Activated CD4-positive, alpha-beta T cell treated with anti-CD3 and anti-CD28 coated beads for 48 hours (primary cell): ENCODE data around the gene FHOD1.

Experiments used
- DNase-seq: peaks from one replicate; pipeline ENCODE4 v3.0.0-alpha.2; 2020

The FHOD1 gene

DNA sequence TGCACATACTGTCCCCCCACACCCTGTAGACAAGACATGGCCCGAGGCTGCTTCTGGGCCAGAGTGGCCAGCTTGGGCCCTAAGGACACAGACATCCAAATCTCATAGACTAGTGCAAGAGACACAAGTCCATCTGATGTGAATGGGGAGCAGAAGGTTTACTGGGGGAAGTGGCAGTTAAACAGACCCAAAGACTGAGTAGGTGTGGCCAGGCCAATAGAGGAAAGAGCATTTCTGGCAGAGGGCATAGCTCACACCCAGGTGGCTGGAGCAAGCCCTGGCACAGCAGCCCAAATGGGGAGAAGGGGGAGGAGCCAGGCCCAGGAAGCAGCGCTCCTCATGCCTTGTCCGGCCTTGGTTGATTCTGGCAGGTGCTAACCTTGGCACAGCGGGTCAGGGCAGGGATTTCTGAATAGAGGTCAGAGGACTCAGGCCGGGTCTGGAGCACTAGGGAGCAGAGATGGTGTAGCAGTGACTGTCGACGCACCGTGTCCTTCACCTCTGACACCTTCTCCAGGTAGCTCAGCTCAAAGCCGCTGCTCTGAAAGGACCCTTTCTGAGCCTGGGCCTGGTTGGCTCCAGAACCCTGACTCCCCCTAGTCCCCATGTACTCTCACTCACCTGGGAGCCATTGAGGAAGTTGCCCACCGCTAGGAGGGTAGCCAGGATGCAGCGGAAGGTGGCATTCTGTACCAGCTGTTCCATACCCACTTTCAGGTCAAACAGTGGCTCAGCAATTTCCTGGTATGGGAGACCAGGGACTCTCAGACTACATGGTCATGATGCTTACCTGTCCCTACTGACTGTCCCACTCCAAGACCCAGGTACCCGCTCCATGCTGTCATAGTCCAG, 16.2 kb downstream of the FHOD1 start:
- no peak for DNase-seq

DNA sequence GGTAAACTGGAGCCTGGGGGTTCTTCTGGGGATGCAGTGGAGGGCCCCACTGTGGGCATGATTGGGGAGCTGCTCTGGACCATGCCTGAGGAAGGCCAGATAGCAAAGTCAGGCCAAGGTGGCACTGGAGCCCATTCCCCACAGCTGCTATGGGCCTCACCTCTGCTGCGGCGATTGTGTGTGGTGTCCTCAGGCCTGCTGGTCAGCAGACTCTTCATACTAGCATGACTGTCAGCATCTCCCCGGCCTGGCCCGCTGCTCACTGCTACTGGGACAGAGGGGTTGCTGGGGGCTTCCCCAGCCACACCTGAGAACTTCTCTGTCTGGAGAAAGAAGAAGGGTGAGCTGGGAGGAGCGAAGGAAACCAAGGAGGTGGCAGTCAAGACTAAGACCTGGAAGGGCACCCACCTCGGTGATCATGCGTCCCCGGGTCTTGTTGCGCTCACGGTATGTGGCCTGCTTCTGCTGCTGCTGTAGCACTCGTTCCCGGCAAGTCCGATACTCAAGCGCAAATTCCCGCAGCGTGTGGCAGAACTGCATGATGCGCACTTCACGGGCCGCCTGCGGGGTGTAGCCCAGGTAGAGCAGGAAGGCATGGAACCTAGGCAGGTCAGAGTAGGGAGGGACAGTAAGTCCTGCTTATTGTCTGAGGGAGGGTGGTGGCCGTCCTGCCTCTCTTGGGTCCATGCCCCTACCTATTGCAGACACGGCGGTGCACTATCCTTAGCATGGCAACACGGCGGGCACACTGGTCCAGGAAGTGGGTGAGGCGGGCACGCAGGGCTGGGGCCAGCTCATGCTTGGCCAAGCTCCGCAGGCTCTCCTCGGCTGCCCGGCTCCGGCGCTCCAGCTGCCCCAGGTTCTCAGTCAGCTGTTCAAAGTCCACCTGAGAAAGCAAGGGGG, 17.1 kb downstream of the FHOD1 start:
- DNase-seq: no peak

DNA sequence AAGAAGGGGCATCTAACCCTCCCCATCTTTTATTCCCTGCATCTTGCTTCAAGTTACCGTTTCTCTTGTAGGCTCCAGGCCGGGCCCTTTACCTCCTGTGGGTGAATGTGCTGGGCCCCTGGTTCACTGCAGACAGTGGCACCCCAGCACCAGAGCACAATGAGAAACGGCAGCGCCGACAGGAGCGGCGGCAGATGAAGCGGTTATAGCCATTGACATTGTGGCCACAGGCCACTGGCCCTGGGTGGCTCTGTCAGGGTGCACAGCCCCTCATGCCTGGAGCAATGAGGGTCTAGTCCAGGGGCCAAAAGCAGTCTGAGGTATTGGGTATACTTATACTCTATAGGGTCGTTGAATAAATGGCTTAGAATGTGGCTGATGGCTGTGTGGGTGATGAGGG, 18.4 kb downstream of the FHOD1 start:
- no peak for DNase-seq

GRCh38 chr16:67228034-67228785, 19.1 kb downstream of the FHOD1 start:
- no peak for DNase-seq

DNA sequence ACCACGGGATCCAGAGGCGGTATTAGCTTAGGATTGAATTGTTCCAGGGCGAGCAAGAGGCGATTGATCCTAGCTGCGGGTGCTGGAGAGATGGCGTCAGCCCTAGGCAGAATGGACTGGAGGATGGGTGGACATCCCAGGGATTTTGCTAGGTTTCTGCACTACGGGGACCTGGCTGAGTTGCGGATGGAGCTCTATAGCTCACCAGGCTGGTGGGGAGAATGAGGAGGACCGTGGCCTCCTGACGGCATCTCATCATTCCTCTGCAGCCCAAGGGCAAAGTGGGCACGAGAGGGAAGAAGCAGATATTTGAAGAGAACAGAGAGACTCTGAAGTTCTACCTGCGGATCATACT, 19.7 kb downstream of the FHOD1 start:
- no peak for DNase-seq

DNA sequence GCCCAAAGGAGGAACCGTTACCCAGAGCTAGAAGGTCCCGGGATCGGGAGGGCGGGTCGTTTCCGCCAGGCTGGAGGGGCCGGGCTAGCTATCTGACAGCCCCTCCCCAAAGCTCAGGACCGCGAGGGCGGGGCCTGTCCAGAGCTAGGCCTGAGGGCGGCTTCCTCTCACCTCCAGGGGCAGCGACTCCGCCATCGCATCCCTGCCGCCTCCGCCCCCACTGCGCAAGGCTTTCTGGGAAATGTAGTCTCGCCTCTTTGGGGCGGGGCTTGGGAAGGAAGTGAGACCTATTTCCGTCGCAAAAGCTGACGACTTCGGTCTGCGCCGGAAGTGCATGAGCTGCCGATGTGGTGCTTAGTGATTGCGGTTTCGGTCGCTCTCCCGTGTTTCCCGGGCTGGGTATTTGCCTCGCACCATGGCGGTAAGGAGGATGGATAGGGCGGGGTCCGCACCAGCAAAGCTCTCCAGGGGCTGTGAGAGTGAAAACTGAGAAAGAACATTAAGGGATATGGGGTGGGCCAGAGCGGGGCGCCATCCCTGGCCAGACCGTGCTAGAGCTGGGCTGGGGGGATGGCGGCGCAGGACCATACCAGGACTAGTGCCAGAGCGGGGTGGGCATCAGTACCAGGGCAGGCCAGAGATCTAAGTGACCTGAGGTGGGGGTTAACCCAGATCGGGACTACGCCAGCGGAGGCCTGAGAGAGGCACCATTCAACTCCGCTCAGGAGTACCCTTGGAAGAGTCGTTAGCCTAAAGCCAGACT, 20.3 kb downstream of the FHOD1 start, which contains the start of gene TMEM208:
TSS of gene TMEM208 (plus strand) at position 327 of the 763 bp plus-strand sequence. CDS start at position 416, 89 bp downstream.
- DNase-seq: peak; percentile 99

DNA sequence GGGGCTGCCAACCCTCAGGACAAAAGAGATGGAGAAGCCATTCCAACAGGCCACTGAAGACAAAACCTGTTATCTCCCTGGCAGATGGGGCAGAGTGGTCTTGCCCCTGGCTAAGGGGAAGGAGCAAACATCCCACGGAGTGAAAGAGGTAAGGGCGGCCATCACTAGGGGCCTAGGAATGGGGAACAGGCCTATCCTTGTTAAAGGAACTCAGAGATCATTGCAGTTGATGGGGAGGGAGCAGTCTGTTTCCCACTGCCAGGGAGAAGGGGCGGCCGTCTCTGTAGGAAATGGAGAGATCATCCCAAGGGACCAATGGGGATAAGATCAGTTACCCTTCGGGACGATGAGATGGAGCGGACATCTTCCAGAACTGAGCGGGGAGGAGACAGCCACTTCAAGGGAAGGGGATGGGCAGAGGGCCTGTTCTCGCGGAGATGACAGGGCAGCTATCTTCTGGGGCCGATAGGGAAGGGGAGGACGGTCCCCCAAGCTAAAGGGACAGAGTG, 20.9 kb downstream of the FHOD1 start:
- no peak for DNase-seq

DNA sequence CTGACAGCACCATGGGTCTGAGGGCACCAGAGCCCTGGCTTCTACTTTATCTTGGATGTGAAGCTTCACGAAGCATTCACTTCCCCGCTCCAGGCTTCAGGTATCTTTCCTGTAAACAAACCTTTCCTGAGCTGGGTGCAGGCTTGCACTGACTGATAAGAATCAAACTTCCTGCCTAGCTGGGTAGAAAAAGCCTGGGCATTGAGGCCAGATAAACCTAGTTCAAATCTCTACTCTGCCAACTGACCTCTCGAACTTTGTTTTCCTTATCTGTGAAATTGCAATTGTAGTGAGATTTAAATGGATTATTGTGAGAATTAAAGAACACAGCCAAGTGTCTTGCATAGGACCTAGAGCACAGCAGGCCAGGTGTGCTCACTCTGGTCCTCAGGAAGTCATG, 23.3 kb downstream of the FHOD1 start:
- DNase-seq: no peak

- DNase-seq: no peak
Observed at GRCh38 chr16:67216612-67217490, 30.4 kb downstream of the FHOD1 start.

DNA sequence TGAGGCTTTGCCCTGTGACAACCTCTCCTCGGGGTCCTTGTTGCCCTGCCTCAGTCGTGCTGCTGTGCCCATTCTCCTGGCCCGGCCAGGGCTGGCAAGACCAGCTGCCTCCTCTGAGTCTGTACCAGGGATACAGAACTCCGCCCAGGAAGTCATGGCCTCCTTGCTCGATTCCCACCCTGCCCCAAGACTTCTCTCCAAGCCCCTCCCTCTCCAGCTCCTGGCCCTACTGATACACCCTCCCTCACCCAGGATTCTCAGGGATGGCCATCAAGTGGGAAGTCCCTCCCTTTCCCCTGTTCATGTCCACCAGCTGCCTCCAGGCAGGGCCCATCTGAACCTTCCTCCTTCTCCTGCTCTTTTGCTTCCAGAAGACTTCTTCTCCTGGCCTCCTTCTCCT, 31.6 kb downstream of the FHOD1 start:
- no peak for DNase-seq

GRCh38 chr16:67213197-67214019, 33.9 kb downstream of the FHOD1 start:
- DNase-seq: no peak

DNA sequence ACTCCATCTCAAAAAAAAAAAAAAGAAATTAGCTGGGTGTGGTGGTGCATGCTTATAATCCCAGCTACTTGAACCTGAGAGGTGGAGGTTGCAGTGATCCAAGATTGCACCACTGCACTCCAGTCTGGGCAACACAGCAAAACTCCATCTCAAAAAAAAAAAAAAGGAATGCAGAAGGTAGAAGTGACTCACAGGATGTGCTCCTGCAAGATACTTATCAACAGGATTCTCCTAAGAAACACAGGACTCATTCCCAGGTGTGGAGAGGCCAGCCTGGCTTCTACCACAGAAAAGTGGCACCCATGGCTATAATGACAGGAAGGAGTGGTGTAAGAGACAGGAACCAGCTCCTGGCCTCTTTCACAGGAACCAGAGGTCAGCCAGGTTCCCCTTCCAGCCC, 34.5 kb downstream of the FHOD1 start:
- no peak for DNase-seq

- DNase-seq: no peak
Observed at GRCh38 chr16:67211674-67212073, 35.6 kb downstream of the FHOD1 start.

DNA sequence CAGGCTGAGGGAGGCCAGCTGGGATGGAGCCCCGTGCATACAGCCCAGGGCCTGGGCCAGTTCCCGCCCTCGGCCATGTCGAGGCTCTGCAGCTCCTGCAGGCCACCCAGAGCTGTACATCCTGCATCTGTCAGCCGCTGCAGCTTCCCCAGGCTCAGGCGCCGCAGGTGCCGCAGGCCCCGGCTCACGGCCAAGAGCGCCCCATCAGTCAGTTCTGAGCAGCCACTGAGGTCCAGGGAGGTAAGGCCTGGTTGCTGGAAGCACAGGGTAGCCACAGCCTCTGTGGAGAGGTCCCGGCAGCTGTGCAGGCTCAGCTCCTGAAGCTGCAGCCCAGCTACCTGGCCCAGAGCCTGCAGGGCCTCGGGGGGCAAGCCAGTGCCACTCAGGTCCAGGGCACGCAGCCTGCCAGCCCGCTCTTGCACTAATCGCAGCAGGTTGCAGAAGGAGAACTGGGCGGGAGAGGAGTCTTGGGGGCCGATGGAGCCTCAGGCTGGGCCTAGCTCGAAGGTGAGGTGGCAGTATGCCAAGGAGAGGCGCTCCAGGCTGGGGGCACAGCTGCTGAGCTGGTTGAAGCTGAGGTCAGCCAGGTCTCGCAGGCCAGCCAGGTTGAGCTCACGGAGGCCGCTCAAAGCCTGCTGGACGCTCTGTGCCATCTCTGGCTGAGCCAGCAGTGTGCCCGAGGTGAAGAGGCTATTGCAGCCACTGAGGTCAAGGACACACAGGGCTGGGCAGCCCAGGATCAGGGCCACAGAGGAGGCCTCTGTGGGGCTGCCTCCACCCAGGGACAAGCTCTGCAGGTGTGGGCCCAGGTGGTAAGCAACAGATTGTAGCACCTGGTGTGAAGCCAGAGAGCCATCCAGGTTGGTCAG, 37.0 kb downstream of the FHOD1 start:
- no peak for DNase-seq

DNA sequence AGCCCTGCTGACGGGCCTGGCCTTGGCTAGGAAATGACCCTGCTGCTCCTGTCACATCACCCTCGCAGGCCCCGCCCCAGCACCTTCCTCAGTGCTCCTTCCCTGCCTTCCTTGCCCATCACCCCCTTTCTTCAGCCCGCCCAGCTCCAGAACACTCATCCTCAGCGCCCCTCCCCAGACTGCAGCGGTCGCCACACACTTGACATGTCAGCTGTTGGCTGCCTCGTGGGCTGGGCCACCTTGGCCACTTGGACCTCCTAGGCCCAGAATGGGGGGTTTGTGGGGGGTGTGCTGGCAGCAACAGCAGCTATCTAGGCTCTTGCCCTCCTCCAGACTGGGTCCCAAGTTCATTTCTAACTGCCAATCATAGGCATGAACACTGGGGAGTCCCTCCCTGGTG, 37.7 kb downstream of the FHOD1 start:
- DNase-seq: no peak

GRCh38 chr16:67208154-67208896, 39.0 kb downstream of the FHOD1 start:
- no peak for DNase-seq

- DNase-seq: no peak
Observed at GRCh38 chr16:67207249-67208091, 39.8 kb downstream of the FHOD1 start.
